Measurements from ENCODE around the gene FAM9A.

The FAM9A gene

GRCh38 chrX:8755116-8755515, 46.1 kb downstream of the FAM9A start:
- Histone ChIP-seq H3K27me3 (ENCODE audit: insufficient read depth, low read depth) (no peaks in the 10 kb centered on the region), H3K27ac (no peak overlapping the region), H4K20me1 (ENCODE audit: insufficient read depth) (no peaks in the 10 kb centered on the region), H2AFZ (ENCODE audit: low read depth) (no peak overlapping the region), H3K4me3 (IDR thresholded peaks at IDR 0.05; ENCODE audit: insufficient read depth, low read depth, low read length) (no peak overlapping the region), H3K9ac (no peak overlapping the region), H3K36me3 (ENCODE audit: insufficient read depth) (no peaks in the 10 kb centered on the region), H3K79me2 (ENCODE audit: insufficient read depth, low read depth) (no peaks in the 10 kb centered on the region), H3K4me1 (ENCODE audit: low read depth, poor library complexity, severe bottlenecking) (no peaks in the 10 kb centered on the region), H3K4me2 (no peak overlapping the region)
- TF ChIP-seq CTCF (conservative IDR thresholded peaks at IDR 0.05; ENCODE audit: low read depth, low read length), result no peak

- H3K79me2 ChIP-seq (ENCODE audit: insufficient read depth, low read depth), result no peaks in the 10 kb centered on the region
Measured at GRCh38 chrX:8749697-8750096, 51.5 kb downstream of the FAM9A start.

GRCh38 chrX:8748855-8749254, 52.3 kb downstream of the FAM9A start:
- no peaks in the 10 kb centered on the region for H3K36me3 ChIP-seq (ENCODE audit: insufficient read depth)
- H3K27ac ChIP-seq, result no peak overlapping the region
- no peak overlapping the region for H3K4me2 ChIP-seq
- H3K4me1 ChIP-seq (ENCODE audit: low read depth, poor library complexity, severe bottlenecking), result no peaks in the 10 kb centered on the region
- H2AFZ ChIP-seq (ENCODE audit: low read depth), result no peak overlapping the region
- TF ChIP-seq CTCF (conservative IDR thresholded peaks at IDR 0.05; ENCODE audit: low read depth, low read length), result no peak; the same call in 1 of the 2 replicates
- H3K79me2 ChIP-seq (ENCODE audit: insufficient read depth, low read depth), result no peaks in the 10 kb centered on the region
- no peaks in the 10 kb centered on the region for H4K20me1 ChIP-seq (ENCODE audit: insufficient read depth)
- no peaks in the 10 kb centered on the region for H3K27me3 ChIP-seq (ENCODE audit: insufficient read depth, low read depth)
- no peak overlapping the region for H3K9ac ChIP-seq
- no peak overlapping the region for H3K4me3 ChIP-seq (IDR thresholded peaks at IDR 0.05; ENCODE audit: insufficient read depth, low read depth, low read length)

More at GRCh38 chrX:8749697-8750096, 51.5 kb downstream of the FAM9A start:
- no peaks in the 10 kb centered on the region for H3K27me3 ChIP-seq (ENCODE audit: insufficient read depth, low read depth)
- no peak overlapping the region for H3K9ac ChIP-seq
- H2AFZ ChIP-seq (ENCODE audit: low read depth), result no peak overlapping the region
- no peaks in the 10 kb centered on the region for H3K36me3 ChIP-seq (ENCODE audit: insufficient read depth)
- no peak for TF ChIP-seq CTCF (conservative IDR thresholded peaks at IDR 0.05; ENCODE audit: low read depth, low read length)
- no peak overlapping the region for H3K27ac ChIP-seq
- no peaks in the 10 kb centered on the region for H3K4me1 ChIP-seq (ENCODE audit: low read depth, poor library complexity, severe bottlenecking)
- no peaks in the 10 kb centered on the region for H4K20me1 ChIP-seq (ENCODE audit: insufficient read depth)
- H3K4me2 ChIP-seq, result no peak overlapping the region
- H3K4me3 ChIP-seq (IDR thresholded peaks at IDR 0.05; ENCODE audit: insufficient read depth, low read depth, low read length), result no peak overlapping the region

- H3K27ac ChIP-seq, result no peak overlapping the region
- no peak overlapping the region for H3K4me2 ChIP-seq
Measured at GRCh38 chrX:8743126-8743732, 58.0 kb downstream of the FAM9A start.

More at GRCh38 chrX:8743126-8743732, 58.0 kb downstream of the FAM9A start:
- no peak overlapping the region for H3K4me3 ChIP-seq (IDR thresholded peaks at IDR 0.05; ENCODE audit: insufficient read depth, low read depth, low read length)
- H3K4me1 ChIP-seq (ENCODE audit: low read depth, poor library complexity, severe bottlenecking), result peaks cover 3% of the 10 kb centered on the region
- H3K36me3 ChIP-seq (ENCODE audit: insufficient read depth), result no peaks in the 10 kb centered on the region
- H3K9ac ChIP-seq, result no peak overlapping the region
- no peaks in the 10 kb centered on the region for H3K27me3 ChIP-seq (ENCODE audit: insufficient read depth, low read depth)
- H2AFZ ChIP-seq (ENCODE audit: low read depth), result no peak overlapping the region
- H3K79me2 ChIP-seq (ENCODE audit: insufficient read depth, low read depth), result no peaks in the 10 kb centered on the region
- H4K20me1 ChIP-seq (ENCODE audit: insufficient read depth), result no peaks in the 10 kb centered on the region
- peak; percentile 89 for TF ChIP-seq CTCF (conservative IDR thresholded peaks at IDR 0.05; ENCODE audit: low read depth, low read length)
